H9 (cell line): ENCODE data around the gene WDR59. TPM values are rescaled to one million over a fixed set of nuclear protein-coding genes. Genes with fewer than 3 reads are reported as not detected.
A peak's percentile ranks its signal among the peaks of the same experiment; 100 is the strongest.

Experiments used
- DNase-seq: peaks from one replicate; pipeline ENCODE4 v3.0.0-alpha.2; 2017
- H2AFZ ChIP-seq: one replicate; pipeline ENCODE4 v1.6.1; 2013; ENCODE audit warnings: mild to moderate bottlenecking, low read length, control low read depth, moderate library complexity
- H2AK5ac ChIP-seq: 2 replicates; pipeline ENCODE4 v1.6.1; 2013; ENCODE audit warnings: low read length, control low read depth, mixed read lengths; ENCODE audit not compliant: insufficient read length
- H2BK120ac ChIP-seq: one replicate; pipeline ENCODE4 v1.6.1; 2013; ENCODE audit warnings: low read depth, mild to moderate bottlenecking, low read length, control low read depth, inconsistent platforms; ENCODE audit not compliant: poor library complexity, severe bottlenecking
- H2BK12ac ChIP-seq: 2 replicates; pipeline ENCODE4 v1.6.1; 2013; ENCODE audit warnings: low read length, control low read depth, mixed read lengths, low read depth; ENCODE audit not compliant: insufficient read length
- H2BK15ac ChIP-seq: 2 replicates; pipeline ENCODE4 v1.6.1; 2013; ENCODE audit warnings: low read depth, low read length, control low read depth
- H2BK20ac ChIP-seq: one replicate; pipeline ENCODE4 v1.6.1; 2013; ENCODE audit warnings: low read depth, mild to moderate bottlenecking, low read length, control low read depth, inconsistent platforms; ENCODE audit not compliant: poor library complexity, severe bottlenecking
- H2BK5ac ChIP-seq: 2 replicates; pipeline ENCODE4 v1.6.1; 2013; ENCODE audit warnings: low read length, control low read depth, mixed read lengths; ENCODE audit not compliant: insufficient read length
- H3K14ac ChIP-seq: 2 replicates; pipeline ENCODE4 v1.6.1; 2013; ENCODE audit warnings: low read length, control low read depth; ENCODE audit not compliant: insufficient read depth
- H3K18ac ChIP-seq: 2 replicates; pipeline ENCODE4 v1.6.1; 2013; ENCODE audit warnings: low read depth, mild to moderate bottlenecking, mixed read lengths, low read length, control low read depth; ENCODE audit not compliant: insufficient read length
- H3K23ac ChIP-seq: 2 replicates; pipeline ENCODE4 v1.6.1; 2013; ENCODE audit warnings: low read length, control low read depth, mixed read lengths, low read depth; ENCODE audit not compliant: insufficient read length
- H3K23me2 ChIP-seq: 2 replicates; pipeline ENCODE4 v1.6.1; 2013; ENCODE audit warnings: low read depth, mild to moderate bottlenecking, mixed read lengths, low read length, control low read depth; ENCODE audit not compliant: insufficient read length, poor library complexity, severe bottlenecking
- H3K27ac ChIP-seq: 2 replicates; pipeline ENCODE4 v1.5.1; 2013; ENCODE audit warnings: low read length, control low read depth, mixed read lengths, low read depth; ENCODE audit not compliant: insufficient read length
- H3K27me3 ChIP-seq: 2 replicates; pipeline ENCODE4 v1.6.1; 2013; ENCODE audit warnings: low read length, control low read depth, inconsistent platforms; ENCODE audit not compliant: insufficient read depth
- H3K4ac ChIP-seq: 2 replicates; pipeline ENCODE4 v1.6.1; 2013; ENCODE audit warnings: low read depth, mild to moderate bottlenecking, control low read depth, inconsistent platforms, low read length, moderate library complexity
- H3K4me1 ChIP-seq: 2 replicates; pipeline ENCODE4 v1.6.1; 2013; ENCODE audit warnings: low read length, control low read depth, inconsistent platforms; ENCODE audit not compliant: insufficient read depth
- H3K4me2 ChIP-seq: 2 replicates; pipeline ENCODE4 v1.6.1; 2013; ENCODE audit warnings: low read length, control low read depth, mixed read lengths; ENCODE audit not compliant: insufficient read length, insufficient read depth
- H3K56ac ChIP-seq: 2 replicates; pipeline ENCODE4 v1.6.1; 2013; ENCODE audit warnings: low read depth, mild to moderate bottlenecking, mixed read lengths, low read length, control low read depth; ENCODE audit not compliant: insufficient read length
- H3K79me1 ChIP-seq: 2 replicates; pipeline ENCODE4 v1.6.1; 2013; ENCODE audit warnings: low read depth, mild to moderate bottlenecking, moderate library complexity, low read length, control low read depth, inconsistent platforms; ENCODE audit not compliant: insufficient read depth, poor library complexity, severe bottlenecking
- H3K79me2 ChIP-seq: 2 replicates; pipeline ENCODE4 v1.6.1; 2013; ENCODE audit warnings: low read length, control low read depth, inconsistent platforms; ENCODE audit not compliant: insufficient read depth
- H3K9ac ChIP-seq: 2 replicates; pipeline ENCODE4 v1.6.1; 2013; ENCODE audit warnings: low read length, control low read depth, mixed read lengths; ENCODE audit not compliant: insufficient read length; ENCODE audit errors: extremely low read depth
- H3K9me3 ChIP-seq: one replicate; pipeline ENCODE4 v1.6.1; 2013; ENCODE audit warnings: low read depth, low read length, inconsistent platforms; ENCODE audit not compliant: control insufficient read depth
- H3T11ph ChIP-seq: one replicate; pipeline ENCODE4 v1.6.1; 2013; ENCODE audit warnings: mild to moderate bottlenecking, low read length, control low read depth, inconsistent platforms
- H4K20me1 ChIP-seq: one replicate; pipeline ENCODE4 v1.6.1; 2013; ENCODE audit not compliant: control insufficient read depth, insufficient read length, insufficient read depth
- H4K5ac ChIP-seq: 2 replicates; pipeline ENCODE4 v1.6.1; 2013; ENCODE audit warnings: low read depth, mild to moderate bottlenecking, mixed read lengths, low read length, control low read depth; ENCODE audit not compliant: insufficient read length
- H4K8ac ChIP-seq: replicated peaks from 2 replicates; pipeline ENCODE4 v1.6.1; 2013; ENCODE audit warnings: low read length, control low read depth, mixed read lengths, low read depth; ENCODE audit not compliant: insufficient read length
- H4K91ac ChIP-seq: 2 replicates; pipeline ENCODE4 v1.6.1; 2013; ENCODE audit warnings: low read depth, mild to moderate bottlenecking, moderate library complexity, mixed read lengths, low read length, control low read depth; ENCODE audit not compliant: insufficient read length
- H3K27ac Mint-ChIP-seq, 3 experiments: 2 replicates in 2 of 3; 3 replicates in 1 of 3; pipeline ENCODE4 v1.8.0; 2020 to 2021; ENCODE audit warnings: mixed read lengths in 3 of 3, mild to moderate bottlenecking in 1 of 3, moderate library complexity in 1 of 3
- H3K27me3 Mint-ChIP-seq: 2 replicates; pipeline ENCODE4 v1.8.0; 2021; ENCODE audit warnings: low read depth, mild to moderate bottlenecking, moderate library complexity, mixed read lengths
- H3K36me3 Mint-ChIP-seq, 3 experiments: 2 replicates in 2 of 3; 3 replicates in 1 of 3; pipeline ENCODE4 v1.8.0; 2020 to 2021; ENCODE audit warnings: low read depth in 3 of 3, mixed read lengths in 3 of 3; ENCODE audit not compliant: insufficient read depth in 1 of 3
- H3K4me1 Mint-ChIP-seq, 2 experiments: 2 replicates each; pipeline ENCODE4 v1.8.0; 2020; ENCODE audit warnings: mixed read lengths in 2 of 2
- H3K4me3 Mint-ChIP-seq, 2 experiments: 2 replicates in 1 of 2; 3 replicates in 1 of 2; pipeline ENCODE4 v1.8.0; 2020 to 2021; ENCODE audit warnings: mild to moderate bottlenecking in 2 of 2, mixed read lengths in 2 of 2, moderate library complexity in 1 of 2
- H3K9me3 Mint-ChIP-seq, 2 experiments: 2 replicates in 1 of 2; 3 replicates in 1 of 2; pipeline ENCODE4 v1.8.0; 2020; ENCODE audit warnings: mild to moderate bottlenecking in 2 of 2, mixed read lengths in 2 of 2, moderate library complexity in 1 of 2
- CTCF ChIP-seq: fragments of 200-600 bp; sonication (generic); conservative IDR thresholded peaks from 3 replicates; pipeline ENCODE4 v1.8.0; 2021; ENCODE audit warnings: antibody characterized with exemption, mild to moderate bottlenecking
- WGBS: extraction: QIAGEN DNeasy Blood & Tissue Kit; methylation state at CpG from one replicate; pipeline ENCODE4 v1.1.7; 2013; ENCODE audit warnings: missing lambda C conversion rate, low lambda C conversion rate, mixed read lengths; ENCODE audit not compliant: insufficient read length; ENCODE audit errors: extremely low coverage; 5-methylcytosine and 5-hydroxymethylcytosine counted together
- total RNA-seq: library from RNA; stranded (reverse); gene quantifications from 2 replicates; pipeline ENCODE4 v1.2.1, GENCODE V29; 2021

Gene WDR59
- total RNA-seq, 1 experiment from 2014 or later = 97.5 TPM

GRCh38 chr16:75012380-75013081, 27.6 kb upstream of the WDR59 start:
- H3K18ac ChIP-seq = no peak overlapping the region
- Mint-ChIP-seq H3K9me3 (no peaks in the 10 kb centered on the region), H3K27me3 (no peaks in the 10 kb centered on the region), H3K4me3 (no peak overlapping the region), H3K27ac (peak overlapping the region in 2 of 3 experiments; percentile 26 to 74; a peak in 2 of 7 replicates), H3K4me1 (peaks cover 19% of the 10 kb centered on the region in 2 experiments), H3K36me3 (peaks cover 0 to 10% (median 3%) of the 10 kb centered on the region in 3 experiments; a peak in 4 of 7 replicates)
- no peak overlapping the region for H4K8ac ChIP-seq
- no peak overlapping the region for H4K5ac ChIP-seq
- no CpG with 5 or more reads among the region's 8 CpGs for whole genome bisulfite sequencing
- no peak overlapping the region for H2BK120ac ChIP-seq
- H3K4me2 ChIP-seq = no peak overlapping the region
- H4K91ac ChIP-seq = no peak overlapping the region
- no peak overlapping the region for H3K4ac ChIP-seq
- H2AK5ac ChIP-seq = no peak overlapping the region
- no peak overlapping the region for H2BK20ac ChIP-seq
- no peak overlapping the region for H2AFZ ChIP-seq
- H3K56ac ChIP-seq = no peak overlapping the region
- peaks cover 7% of the 10 kb centered on the region; the same call in 1 of the 2 replicates for H3K4me1 ChIP-seq
- H3K9ac ChIP-seq = no peak overlapping the region
- H4K20me1 ChIP-seq = no peaks in the 10 kb centered on the region
- no peak overlapping the region for H3T11ph ChIP-seq
- H3K9me3 ChIP-seq = no peaks in the 10 kb centered on the region
- H3K27ac ChIP-seq = no peak overlapping the region
- DNase-seq = no peak
- no peak for TF ChIP-seq CTCF
- H2BK12ac ChIP-seq = no peak overlapping the region
- no peak overlapping the region for H3K23ac ChIP-seq
- no peak overlapping the region for H3K14ac ChIP-seq
- peaks cover 12% of the 10 kb centered on the region; the same call in 1 of the 2 replicates for H3K79me2 ChIP-seq
- H2BK5ac ChIP-seq = no peak overlapping the region
- no peaks in the 10 kb centered on the region for H3K27me3 ChIP-seq
- H3K23me2 ChIP-seq = no peaks in the 10 kb centered on the region
- H2BK15ac ChIP-seq = no peak overlapping the region
- H3K79me1 ChIP-seq = peaks cover 6% of the 10 kb centered on the region
